Ishikawa (cell line): ENCODE results near the gene TMEM80.

ENCODE experiments used
- CEBPB ChIP-seq: IDR thresholded peaks from 2 replicates; pipeline ENCODE4 v1.6.1; 2012
- CREB1 ChIP-seq: IDR thresholded peaks from 2 replicates; pipeline ENCODE4 v1.6.1; 2012; ENCODE audit warnings: low read depth
- EGR1 ChIP-seq: IDR thresholded peaks from 2 replicates; pipeline ENCODE4 v1.6.1; 2012
- EP300 ChIP-seq: IDR thresholded peaks from 2 replicates; pipeline ENCODE4 v1.6.1; 2012; ENCODE audit warnings: borderline replicate concordance
- FOXM1 ChIP-seq: IDR thresholded peaks from 2 replicates; pipeline ENCODE4 v1.6.1; 2012; ENCODE audit warnings: low read depth, borderline replicate concordance
- MAX ChIP-seq: IDR thresholded peaks from 2 replicates; pipeline ENCODE4 v1.6.1; 2012
- NFIC ChIP-seq: IDR thresholded peaks from 2 replicates; pipeline ENCODE4 v1.6.1; 2012
- RAD21 ChIP-seq: IDR thresholded peaks from 2 replicates; pipeline ENCODE4 v1.6.1; 2012; ENCODE audit warnings: low read depth
- REST ChIP-seq: IDR thresholded peaks from 2 replicates; pipeline ENCODE4 v1.6.1; 2012; ENCODE audit warnings: low read depth, mild to moderate bottlenecking
- TAF1 ChIP-seq: IDR thresholded peaks from 2 replicates; pipeline ENCODE4 v1.6.1; 2012; ENCODE audit warnings: low read depth, mild to moderate bottlenecking
- TCF12 ChIP-seq: IDR thresholded peaks from 2 replicates; pipeline ENCODE4 v1.6.1; 2012; ENCODE audit warnings: low read depth
- TEAD4 ChIP-seq: IDR thresholded peaks from 2 replicates; pipeline ENCODE4 v1.6.1; 2012
- USF1 ChIP-seq: IDR thresholded peaks from 2 replicates; pipeline ENCODE4 v1.6.1; 2012
- YY1 ChIP-seq: IDR thresholded peaks from 2 replicates; pipeline ENCODE4 v1.6.1; 2012; ENCODE audit warnings: low read depth
- ZBTB7A ChIP-seq: IDR thresholded peaks from 2 replicates; pipeline ENCODE4 v1.6.1; 2012; ENCODE audit warnings: low read depth

Gene TMEM80

GRCh38 chr11:674406-674805 is 21.2 kb upstream of the TMEM80 start:
- no peak for TF ChIP-seq TCF12
- no peak for TF ChIP-seq EGR1
- no peak for TF ChIP-seq YY1
- no peak for TF ChIP-seq CEBPB
- TF ChIP-seq MAX: no peak
- TF ChIP-seq TAF1: no peak
- no peak for TF ChIP-seq ZBTB7A
- no peak for TF ChIP-seq CREB1
- TF ChIP-seq RAD21: no peak
- no peak for TF ChIP-seq FOXM1

- TF ChIP-seq EGR1: no peak
- TF ChIP-seq REST: no peak
- no peak for TF ChIP-seq RAD21
- no peak for TF ChIP-seq TCF12
- no peak for TF ChIP-seq MAX
- no peak for TF ChIP-seq TEAD4
- no peak for TF ChIP-seq EP300
- no peak for TF ChIP-seq NFIC
- no peak for TF ChIP-seq FOXM1
- no peak for TF ChIP-seq YY1
- no peak for TF ChIP-seq CEBPB
- TF ChIP-seq TAF1: no peak
- no peak for TF ChIP-seq USF1
- no peak for TF ChIP-seq ZBTB7A
- TF ChIP-seq CREB1: no peak
These were observed 17.3 kb upstream of the TMEM80 start for GRCh38 chr11:678297-678696.

- no peak for TF ChIP-seq EGR1
- no peak for TF ChIP-seq USF1
- TF ChIP-seq EP300: no peak
- TF ChIP-seq MAX: no peak
- TF ChIP-seq NFIC: no peak
- no peak for TF ChIP-seq CEBPB
- TF ChIP-seq YY1: no peak
- TF ChIP-seq CREB1: no peak
- TF ChIP-seq TAF1: no peak
- TF ChIP-seq TCF12: no peak
- TF ChIP-seq ZBTB7A: no peak
These were observed 16.1 kb upstream of the TMEM80 start for GRCh38 chr11:679271-680207.

GRCh38 chr11:680476-680875 is 15.1 kb upstream of the TMEM80 start:
- TF ChIP-seq EP300 (no peak), TCF12 (no peak), FOXM1 (no peak), EGR1 (no peak), MAX (no peak), NFIC (no peak), YY1 (no peak), RAD21 (no peak), REST (no peak), ZBTB7A (no peak), CREB1 (no peak)

GRCh38 chr11:680970-681369 is 14.6 kb upstream of the TMEM80 start:
- TF ChIP-seq CREB1 (no peak), CEBPB (no peak), TAF1 (no peak), ZBTB7A (no peak), YY1 (no peak), NFIC (no peak), TEAD4 (no peak), REST (no peak), EGR1 (no peak), FOXM1 (no peak)
